Astrocyte of the cerebellum (primary cell): ENCODE data around the gene TAF1L.

Experiments
- DNase-seq: peaks from one replicate; pipeline ENCODE4 v3.0.0-alpha.2; 2011; ENCODE audit warnings: low read depth
- H3K4me3 ChIP-seq: 2 replicates; pipeline ENCODE4 v1.5.1; 2011; ENCODE audit warnings: mild to moderate bottlenecking, low read depth, low read length, moderate library complexity
- in situ Hi-C: cut with HindIII; loops from 2 replicates; pipeline ENCODE4 v1.10.0; 2017; ENCODE audit warnings: low sequenced_read_pairs
- TF ChIP-seq, protein P1 (sequence below): IDR thresholded peaks from 2 replicates; pipeline ENCODE4 v1.5.1; 2012; ENCODE audit warnings: low read length, low read depth, moderate library complexity, mild to moderate bottlenecking; ENCODE audit errors: missing control alignments

TAF1L gene

DNA sequence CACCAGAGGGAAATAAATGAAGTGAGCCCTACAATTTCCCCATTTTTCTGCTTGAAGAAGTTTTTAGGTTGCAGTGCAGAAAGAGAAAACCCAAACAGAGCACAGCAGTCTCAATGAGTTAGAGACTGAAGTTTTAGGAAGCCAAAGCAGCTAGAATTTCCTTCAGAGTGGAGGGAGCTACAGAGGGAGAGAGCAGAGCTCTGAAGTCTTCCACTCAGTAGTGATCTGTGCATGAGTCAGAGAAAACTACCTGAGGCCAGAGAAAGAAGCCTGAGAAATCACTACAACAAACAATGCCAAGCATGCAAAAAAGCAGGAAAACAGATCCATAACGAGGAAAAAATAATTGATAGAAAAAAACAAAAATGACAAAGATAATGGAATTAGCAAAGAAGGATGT lies 44.6 kb downstream of the TAF1L start:
- in situ Hi-C loops = no loop called here
- no peak overlapping the region for H3K4me3 ChIP-seq
- TF ChIP-seq, protein P1, sequence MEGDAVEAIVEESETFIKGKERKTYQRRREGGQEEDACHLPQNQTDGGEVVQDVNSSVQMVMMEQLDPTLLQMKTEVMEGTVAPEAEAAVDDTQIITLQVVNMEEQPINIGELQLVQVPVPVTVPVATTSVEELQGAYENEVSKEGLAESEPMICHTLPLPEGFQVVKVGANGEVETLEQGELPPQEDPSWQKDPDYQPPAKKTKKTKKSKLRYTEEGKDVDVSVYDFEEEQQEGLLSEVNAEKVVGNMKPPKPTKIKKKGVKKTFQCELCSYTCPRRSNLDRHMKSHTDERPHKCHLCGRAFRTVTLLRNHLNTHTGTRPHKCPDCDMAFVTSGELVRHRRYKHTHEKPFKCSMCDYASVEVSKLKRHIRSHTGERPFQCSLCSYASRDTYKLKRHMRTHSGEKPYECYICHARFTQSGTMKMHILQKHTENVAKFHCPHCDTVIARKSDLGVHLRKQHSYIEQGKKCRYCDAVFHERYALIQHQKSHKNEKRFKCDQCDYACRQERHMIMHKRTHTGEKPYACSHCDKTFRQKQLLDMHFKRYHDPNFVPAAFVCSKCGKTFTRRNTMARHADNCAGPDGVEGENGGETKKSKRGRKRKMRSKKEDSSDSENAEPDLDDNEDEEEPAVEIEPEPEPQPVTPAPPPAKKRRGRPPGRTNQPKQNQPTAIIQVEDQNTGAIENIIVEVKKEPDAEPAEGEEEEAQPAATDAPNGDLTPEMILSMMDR = no peak
- no peak for DNase-seq

DNA sequence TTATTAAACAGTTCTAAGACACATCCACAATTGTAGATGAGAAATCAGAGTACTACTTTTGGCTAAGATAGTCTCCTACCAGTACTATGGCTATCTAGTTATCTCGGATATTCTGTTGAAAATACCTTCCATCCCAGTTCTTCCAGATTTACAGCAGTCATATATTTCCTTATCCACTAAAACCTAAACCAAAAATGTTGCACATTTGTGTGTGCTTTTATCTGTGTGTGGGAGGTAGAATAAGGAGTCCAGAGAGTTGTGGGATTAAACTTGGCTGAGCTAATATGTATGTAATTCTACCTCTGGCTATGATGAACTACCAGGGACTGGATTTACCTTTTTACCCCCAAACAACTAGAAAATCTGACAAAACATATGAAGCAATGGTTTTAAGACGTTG lies 45.0 kb downstream of the TAF1L start:
- no peak for DNase-seq
- in situ Hi-C loops = no loop called here
- TF ChIP-seq, protein P1 = no peak
- no peak overlapping the region for H3K4me3 ChIP-seq

DNA sequence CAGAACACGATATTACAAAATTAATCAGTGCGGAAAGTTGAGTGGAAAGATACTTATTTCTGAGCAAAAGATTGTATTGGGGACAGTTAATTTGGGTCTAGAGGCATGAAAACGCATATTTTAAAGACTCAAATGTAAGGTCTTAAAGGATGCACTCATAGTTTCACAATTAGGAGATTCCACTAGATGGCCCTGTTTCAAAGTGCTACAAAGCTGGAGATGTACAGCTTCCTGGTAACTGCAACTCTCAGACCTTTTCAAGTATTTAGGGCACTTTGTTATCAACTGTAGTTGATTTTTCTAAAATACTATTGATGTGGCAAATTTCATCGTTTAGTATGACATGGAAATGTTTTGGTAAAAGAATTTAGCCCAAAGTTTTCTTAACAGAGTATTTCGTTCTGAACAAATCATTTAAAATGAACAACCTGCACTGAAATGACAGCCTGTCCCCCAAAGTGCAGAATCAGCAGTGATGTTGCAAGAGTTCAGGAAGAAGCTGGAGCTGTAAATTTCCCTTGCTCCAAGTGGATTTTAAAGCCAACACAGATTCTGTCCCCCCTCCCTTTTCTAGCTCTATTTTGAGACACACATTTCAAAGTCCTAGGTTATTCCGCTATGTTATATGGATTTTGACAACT lies 46.3 kb downstream of the TAF1L start:
- H3K4me3 ChIP-seq = no peak overlapping the region
- TF ChIP-seq, protein P1 = peak; percentile 64
- DNase-seq = peak; percentile 62
- in situ Hi-C loops = no loop called here

- TF ChIP-seq, protein P1 = no peak
- no peak overlapping the region for H3K4me3 ChIP-seq
- in situ Hi-C loops = no loop called here
- peak; percentile 42 for DNase-seq
Observed at GRCh38 chr9:32587901-32588300, 47.6 kb downstream of the TAF1L start.

DNA sequence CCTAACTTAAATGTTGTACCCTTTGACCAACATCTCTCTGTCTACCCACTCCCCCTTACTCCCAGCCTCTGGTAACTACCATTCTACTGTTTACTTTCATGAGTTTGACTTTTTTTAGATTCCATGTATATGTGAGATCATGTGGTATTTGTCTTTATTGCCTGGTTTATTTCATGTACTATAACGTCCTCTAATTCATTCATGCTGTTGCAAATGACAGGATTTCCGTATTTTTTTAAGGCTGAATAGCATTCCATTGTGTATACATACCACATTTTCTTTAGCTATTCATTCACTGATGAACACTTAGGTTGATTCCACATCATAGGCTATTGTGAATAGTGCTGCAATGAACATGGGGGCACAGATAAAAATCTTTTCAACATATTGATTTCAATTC lies 50.7 kb downstream of the TAF1L start:
- TF ChIP-seq, protein P1 = no peak
- in situ Hi-C loops = no loop called here
- DNase-seq = no peak
- H3K4me3 ChIP-seq = no peak overlapping the region

DNA sequence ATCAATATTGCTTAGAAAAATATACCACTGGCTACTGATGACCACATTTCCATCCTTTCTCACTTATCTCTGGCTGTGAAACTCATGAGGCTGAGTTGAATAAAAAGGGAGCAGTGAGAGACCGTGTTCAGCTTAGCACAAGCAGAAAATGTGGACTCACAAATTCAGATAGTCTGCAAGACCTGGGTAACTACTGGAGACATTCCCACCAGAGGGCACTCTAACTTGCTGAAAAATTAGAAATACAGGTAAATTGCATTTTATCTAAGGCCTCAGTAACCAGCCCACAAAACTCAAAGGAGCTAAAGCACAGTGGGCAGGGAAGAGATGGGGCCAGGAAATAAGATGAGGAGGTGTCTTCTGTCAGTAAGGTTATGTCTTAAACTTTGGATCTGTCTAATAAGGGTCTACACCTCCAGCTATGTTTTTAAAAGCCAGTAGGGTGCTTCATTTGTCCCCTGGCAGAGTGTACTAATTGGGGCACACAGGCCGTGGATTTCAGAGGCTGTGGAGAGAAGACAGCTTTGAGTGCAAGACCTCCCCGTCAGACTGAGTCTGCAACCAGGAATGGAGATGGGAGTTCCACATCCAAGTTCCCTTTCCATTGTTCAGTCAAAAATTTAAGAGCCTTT lies 53.8 kb downstream of the TAF1L start:
- peak; percentile 83 for DNase-seq
- in situ Hi-C loops = no loop called here

More for the DNA sequence above, 53.8 kb downstream of the TAF1L start:
- TF ChIP-seq, protein P1 = peak; percentile 71
- no peak overlapping the region for H3K4me3 ChIP-seq
